Esophagus muscularis mucosa (tissue), 4 donors: ENCODE measurements around the gene WDR48.

Experiments
- CTCF ChIP-seq, 3 experiments: fragments of 200-600 bp in 2 of 3; fragments of 450-650 bp in 1 of 3; sonication (generic) in 2 of 3; IDR thresholded peaks; one replicate each; pipeline ENCODE4 v1.5.1; 2017 to 2019; ENCODE audit warnings: antibody characterized with exemption in 3 of 3, mild to moderate bottlenecking in 2 of 3, moderate library complexity in 1 of 3
- EP300 ChIP-seq: sonication (generic); formaldehyde crosslinking; IDR thresholded peaks from one replicate; pipeline ENCODE4 v1.6.1; 2017; ENCODE audit warnings: antibody characterized with exemption
- POLR2A ChIP-seq: fragments of 450-650 bp; IDR thresholded peaks from one replicate; pipeline ENCODE4 v1.6.1; 2017; ENCODE audit warnings: antibody characterized with exemption, moderate library complexity, mild to moderate bottlenecking, low read depth

GRCh38 chr3:39088889-39089288 lies 37.1 kb downstream of the WDR48 start:
- no peak for TF ChIP-seq POLR2A
- no peak for TF ChIP-seq CTCF (IDR thresholded peaks at IDR 0.05)
- no peak for TF ChIP-seq EP300
